GM23248 (cell line): ENCODE measurements around the gene FGF22.
"Not testable (repeated sequence)": the region's sequence is repeated elsewhere in the genome, so short reads cannot be mapped to it uniquely, and the experiment has no call there.

Source experiments
- EZH2 ChIP-seq: fragments of 200-600 bp; sonication (generic); IDR thresholded peaks from 2 replicates; pipeline ENCODE4 v1.6.1; 2018; ENCODE audit warnings: antibody characterized with exemption, mild to moderate bottlenecking; ENCODE audit not compliant: insufficient read depth, poor library complexity, severe bottlenecking
- EZH2phosphoT487 ChIP-seq: fragments of 200-600 bp; sonication (generic); IDR thresholded peaks from 2 replicates; pipeline ENCODE4 v1.6.1; 2018; ENCODE audit warnings: antibody characterized with exemption, moderate library complexity, mild to moderate bottlenecking, low read depth; ENCODE audit not compliant: insufficient read depth

DNA sequence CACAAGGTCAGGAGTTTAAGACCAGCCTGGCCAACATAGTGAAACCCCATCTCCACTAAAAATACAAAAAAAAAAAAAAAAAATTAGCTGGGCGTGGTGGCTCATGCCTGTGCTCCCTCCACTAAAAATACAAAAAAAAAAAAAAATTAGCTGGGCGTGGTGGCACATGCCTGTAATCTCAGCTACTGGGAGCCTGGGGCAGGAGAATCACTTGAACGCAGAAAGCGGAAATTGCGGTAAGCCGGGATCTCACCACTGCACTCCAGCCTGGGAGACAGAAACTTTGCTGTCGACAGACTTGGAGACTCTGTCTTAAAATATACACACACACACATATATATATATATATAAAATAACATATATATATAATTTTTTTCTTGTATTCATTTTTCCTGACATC, 13.1 kb upstream of the FGF22 start:
- not testable (repeated sequence) for TF ChIP-seq EZH2, EZH2phosphoT487
